Lung (tissue), 12 donors: ENCODE measurements around the gene MTO1. TPM values are rescaled to one million over a fixed set of nuclear protein-coding genes. Genes with fewer than 3 reads are reported as not detected.

ENCODE experiments used
- ATAC-seq: fragments of 200-7000 bp; cut with Tn5 transposase; one replicate; pipeline ENCODE4 v1.9.1; 2020; ENCODE audit warnings: moderate number of reproducible peaks; ENCODE audit not compliant: insufficient read depth, low FRiP score
- DNase-seq, 3 donors: peaks; one replicate each; pipeline ENCODE4 v3.0.0-alpha.2; 2013 to 2017
- H3K27ac ChIP-seq, 2 donors: one replicate each; pipeline ENCODE4 v1.5.1; 2013; ENCODE audit warnings: mild to moderate bottlenecking in 2 of 2, moderate library complexity in 2 of 2, control low read depth in 1 of 2, inconsistent platforms in 1 of 2, low read depth in 1 of 2, low read length in 1 of 2
- H3K27me3 ChIP-seq, 3 donors: one replicate each; pipeline ENCODE4 v1.5.1; 2013; ENCODE audit warnings: low read length in 2 of 3; ENCODE audit not compliant: control insufficient read depth in 3 of 3, insufficient read depth in 3 of 3
- H3K36me3 ChIP-seq, 4 donors: one replicate each; pipeline ENCODE4 v1.5.1; 2013; ENCODE audit warnings: low read length in 4 of 4, mild to moderate bottlenecking in 1 of 4, moderate library complexity in 1 of 4; ENCODE audit not compliant: control insufficient read depth in 4 of 4, insufficient read depth in 4 of 4
- H3K4me1 ChIP-seq, 5 donors: one replicate each; pipeline ENCODE4 v1.5.1; 2013; ENCODE audit warnings: low read length in 5 of 5, mild to moderate bottlenecking in 2 of 5, moderate library complexity in 1 of 5; ENCODE audit not compliant: control insufficient read depth in 5 of 5, insufficient read depth in 5 of 5
- H3K4me3 ChIP-seq: one replicate; pipeline ENCODE4 v1.5.1; 2013; ENCODE audit warnings: mild to moderate bottlenecking, control low read depth, moderate library complexity
- H3K9ac ChIP-seq, 2 donors: one replicate each; pipeline ENCODE4 v1.5.1; 2013; ENCODE audit warnings: low read length in 2 of 2, control low read depth in 1 of 2; ENCODE audit not compliant: insufficient read depth in 1 of 2
- H3K9me3 ChIP-seq, 4 donors: one replicate each; pipeline ENCODE4 v1.5.1; 2013; ENCODE audit warnings: low read length in 3 of 4, mild to moderate bottlenecking in 1 of 4, moderate library complexity in 1 of 4; ENCODE audit not compliant: control insufficient read depth in 4 of 4, insufficient read depth in 3 of 4
- WGBS, 2 donors: extraction: QIAGEN DNeasy Blood & Tissue Kit; methylation state at CpG; one replicate each; pipeline ENCODE4 v1.1.7; 2013; 5-methylcytosine and 5-hydroxymethylcytosine counted together
- polyA plus RNA-seq, 2 donors: library from polyadenylated mRNA; stranded (reverse); fragments of 200-250 nt; gene quantifications; one replicate each; pipeline ENCODE4 v1.2.1, GENCODE V29; 2013
- total RNA-seq, 2 donors: library from RNA; depleted of rRNA in 1 of 2; stranded (reverse); fragments of >200 nt in 1 of 2; gene quantifications; one replicate each; pipeline ENCODE4 v1.2.1, GENCODE V29; 2014 to 2021
- TF ChIP-seq, protein P1 (sequence below): IDR thresholded peaks from 2 replicates; pipeline ENCODE4 v1.5.1; 2012; ENCODE audit warnings: mild to moderate bottlenecking; ENCODE audit errors: control extremely low read depth, extremely low read depth
- donor health status: control.
- donor health status: control.
- donor health status: Bipolar disorder and iron deficiency.
- donor health status: healthy.
- donor health status: DM: yes; HTN: yes; CAD: no.

Gene MTO1
- total and polyA plus RNA-seq, 4 donors, result 11.1 to 23.6 (median 14.5) TPM

DNA sequence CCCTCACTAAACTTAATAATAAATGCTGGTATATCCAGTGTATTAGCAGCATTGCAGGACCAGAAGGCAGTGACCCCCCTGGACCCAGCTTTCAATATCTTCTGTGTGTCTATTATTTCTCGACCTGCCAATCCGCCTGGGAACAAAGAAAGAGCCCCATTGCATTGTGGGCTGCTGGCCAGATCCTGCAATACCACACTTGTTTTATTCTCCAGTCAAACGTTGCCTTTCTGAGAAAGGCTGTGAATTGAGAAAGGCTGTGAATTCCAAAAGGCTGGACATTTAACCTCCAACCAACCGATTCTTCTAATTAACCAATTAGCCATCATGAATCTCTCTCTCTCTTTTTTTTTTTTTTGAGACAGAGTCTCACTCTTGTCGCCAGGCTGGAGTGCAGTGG, 1.5 kb upstream of the MTO1 start:
- Histone ChIP-seq H3K27me3 (no peaks in the 10 kb centered on the region), H3K27ac (no peak overlapping the region), H3K4me3 (no peak overlapping the region), H3K9me3 (no peaks in the 10 kb centered on the region), H3K9ac (no peak overlapping the region), H3K4me1 (peaks cover 0 to 3% (median 0%) of the 10 kb centered on the region in 5 donors), H3K36me3 (peaks cover 0 to 3% (median 1%) of the 10 kb centered on the region in 4 donors)
- TF ChIP-seq, protein P1, sequence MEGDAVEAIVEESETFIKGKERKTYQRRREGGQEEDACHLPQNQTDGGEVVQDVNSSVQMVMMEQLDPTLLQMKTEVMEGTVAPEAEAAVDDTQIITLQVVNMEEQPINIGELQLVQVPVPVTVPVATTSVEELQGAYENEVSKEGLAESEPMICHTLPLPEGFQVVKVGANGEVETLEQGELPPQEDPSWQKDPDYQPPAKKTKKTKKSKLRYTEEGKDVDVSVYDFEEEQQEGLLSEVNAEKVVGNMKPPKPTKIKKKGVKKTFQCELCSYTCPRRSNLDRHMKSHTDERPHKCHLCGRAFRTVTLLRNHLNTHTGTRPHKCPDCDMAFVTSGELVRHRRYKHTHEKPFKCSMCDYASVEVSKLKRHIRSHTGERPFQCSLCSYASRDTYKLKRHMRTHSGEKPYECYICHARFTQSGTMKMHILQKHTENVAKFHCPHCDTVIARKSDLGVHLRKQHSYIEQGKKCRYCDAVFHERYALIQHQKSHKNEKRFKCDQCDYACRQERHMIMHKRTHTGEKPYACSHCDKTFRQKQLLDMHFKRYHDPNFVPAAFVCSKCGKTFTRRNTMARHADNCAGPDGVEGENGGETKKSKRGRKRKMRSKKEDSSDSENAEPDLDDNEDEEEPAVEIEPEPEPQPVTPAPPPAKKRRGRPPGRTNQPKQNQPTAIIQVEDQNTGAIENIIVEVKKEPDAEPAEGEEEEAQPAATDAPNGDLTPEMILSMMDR, result no peak
- DNase-seq (peak in 1 of 3 donors; percentile 3), ATAC-seq (no peak)
- 64 to 69% methylated on average over 5 of the region's 5 CpGs for WGBS, 2 donors

DNA sequence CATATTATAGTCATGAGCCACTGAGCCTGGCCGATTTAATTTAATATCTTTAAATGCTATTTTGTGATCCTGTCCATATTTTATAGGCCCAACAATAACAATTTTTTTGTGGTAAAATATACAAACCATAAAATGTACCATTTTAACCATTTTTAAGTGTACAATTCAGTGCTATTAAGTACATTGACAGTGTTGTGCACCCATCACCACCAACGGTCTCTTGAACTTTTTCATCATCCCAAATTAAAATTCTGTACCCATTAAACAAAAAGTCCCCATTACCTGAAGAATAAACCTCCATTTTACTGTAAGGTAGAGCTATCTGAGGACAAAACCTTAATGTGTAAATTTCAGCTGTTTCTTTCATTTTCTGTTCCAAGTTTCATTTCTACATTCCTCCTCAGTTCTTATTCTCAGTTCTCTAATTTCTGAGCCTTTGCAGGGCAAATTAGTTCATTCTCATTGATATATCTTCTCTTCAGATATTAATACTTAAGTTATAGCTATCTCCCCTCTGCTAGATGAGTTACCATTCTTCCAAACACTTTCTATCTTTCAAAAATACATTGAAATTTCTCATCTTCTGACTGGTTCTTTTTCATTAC, 10.3 kb downstream of the MTO1 start:
- ATAC-seq, result no peak
- H3K36me3 ChIP-seq, result peaks cover 4 to 49% (median 33%) of the 10 kb centered on the region in 4 donors

DNA sequence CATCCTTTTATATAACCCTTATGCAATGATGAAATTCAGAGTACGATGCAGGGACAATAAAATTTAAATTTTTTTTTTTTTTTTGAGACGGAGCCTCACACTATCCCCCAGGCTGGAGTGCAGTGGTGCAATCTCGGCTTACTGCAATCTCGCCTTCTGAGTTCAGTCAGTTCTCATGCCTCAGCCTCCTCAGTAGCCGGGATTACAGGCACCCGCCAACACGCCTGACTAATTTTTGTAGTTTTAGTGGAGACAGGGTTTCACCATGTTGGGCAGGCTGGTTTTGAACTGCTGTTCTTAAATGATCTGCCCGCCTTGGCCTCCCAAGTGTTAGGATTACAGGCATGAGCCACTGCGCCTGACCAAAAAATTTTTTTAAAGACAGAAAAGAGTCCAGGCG, 15.2 kb downstream of the MTO1 start:
- ATAC-seq, result no peak
- H3K36me3 ChIP-seq, result peaks cover 20 to 46% (median 41%) of the 10 kb centered on the region in 4 donors
- no peaks in the 10 kb centered on the region for H3K27me3 ChIP-seq
- H3K4me1 ChIP-seq, result no peaks in the 10 kb centered on the region
- TF ChIP-seq, protein P1, result no peak
- WGBS, 2 donors, result 96 to 97% methylated on average over 10 of the region's 10 CpGs
- DNase-seq, result no peak
- H3K27ac ChIP-seq, result no peak overlapping the region
- no peaks in the 10 kb centered on the region for H3K9me3 ChIP-seq
- no peak overlapping the region for H3K4me3 ChIP-seq
- H3K9ac ChIP-seq, result no peak overlapping the region

More for the DNA sequence above, 10.3 kb downstream of the MTO1 start:
- Histone ChIP-seq H3K27ac (no peak overlapping the region), H3K9ac (no peak overlapping the region), H3K4me1 (no peaks in the 10 kb centered on the region), H3K4me3 (no peak overlapping the region), H3K9me3 (no peaks in the 10 kb centered on the region), H3K27me3 (no peaks in the 10 kb centered on the region)
- WGBS, 2 donors, result 82 to 90% methylated on average over 2 of the region's 2 CpGs
- DNase-seq, result no peak
- TF ChIP-seq, protein P1, result no peak

GRCh38 chr6:73477407-73477806, 15.9 kb downstream of the MTO1 start:
- TF ChIP-seq, protein P1, result no peak
- no peak overlapping the region for H3K9ac ChIP-seq
- H3K27ac ChIP-seq, result no peak overlapping the region
- DNase-seq (no peak), ATAC-seq (no peak)
- H3K9me3 ChIP-seq, result no peaks in the 10 kb centered on the region
- H3K4me3 ChIP-seq, result no peak overlapping the region
- WGBS, 2 donors, result 97 to 98% methylated on average over 4 of the region's 4 CpGs
- peaks cover 24 to 52% (median 47%) of the 10 kb centered on the region in 4 donors for H3K36me3 ChIP-seq
- no peaks in the 10 kb centered on the region for H3K4me1 ChIP-seq
- no peaks in the 10 kb centered on the region for H3K27me3 ChIP-seq
